NCI-H128 (cell line): ENCODE measurements around the gene RNF148.
"Not testable (repeated sequence)": the region's sequence is repeated elsewhere in the genome, so short reads cannot be mapped to it uniquely, and the experiment has no call there.

ENCODE experiments used
- DNase-seq: peaks from one replicate; lab custom pipeline; 2025; ENCODE audit not compliant: unreplicated experiment; lab: John Stamatoyannopoulos, UW

The RNF148 gene

GRCh38 chr7:122691569-122692235, 11.0 kb downstream of the RNF148 start:
- DNase-seq = no peak

GRCh38 chr7:122689346-122690109, 13.2 kb downstream of the RNF148 start:
- DNase-seq = no peak

GRCh38 chr7:122688400-122688998, 14.2 kb downstream of the RNF148 start:
- DNase-seq = no peak

GRCh38 chr7:122686360-122686878, 16.3 kb downstream of the RNF148 start:
- DNase-seq = no peak

GRCh38 chr7:122684504-122684903, 18.2 kb downstream of the RNF148 start:
- DNase-seq = no peak

- no peak for DNase-seq
Observed at GRCh38 chr7:122682815-122683550, 19.7 kb downstream of the RNF148 start.

GRCh38 chr7:122681186-122681585, 21.5 kb downstream of the RNF148 start:
- not testable (repeated sequence) for DNase-seq

GRCh38 chr7:122679813-122680212, 22.9 kb downstream of the RNF148 start:
- DNase-seq = no peak

GRCh38 chr7:122679269-122679709, 23.4 kb downstream of the RNF148 start:
- not testable (repeated sequence) for DNase-seq

- no peak for DNase-seq
Observed at GRCh38 chr7:122677149-122677548, 25.6 kb downstream of the RNF148 start.

GRCh38 chr7:122676466-122676865, 26.3 kb downstream of the RNF148 start:
- DNase-seq = no peak

- no peak for DNase-seq
Observed at GRCh38 chr7:122675621-122676020, 27.1 kb downstream of the RNF148 start.

- no peak for DNase-seq
Observed at GRCh38 chr7:122675011-122675410, 27.7 kb downstream of the RNF148 start.

GRCh38 chr7:122674502-122674901, 28.2 kb downstream of the RNF148 start:
- DNase-seq = no peak

GRCh38 chr7:122673951-122674350, 28.8 kb downstream of the RNF148 start:
- no peak for DNase-seq

- DNase-seq = no peak
Observed at GRCh38 chr7:122672536-122672935, 30.2 kb downstream of the RNF148 start.

GRCh38 chr7:122663733-122664132, 39.0 kb downstream of the RNF148 start:
- no peak for DNase-seq

GRCh38 chr7:122658856-122659255, 43.9 kb downstream of the RNF148 start:
- DNase-seq = no peak

- DNase-seq = no peak
Observed at GRCh38 chr7:122653685-122654084, 49.0 kb downstream of the RNF148 start.

- no peak for DNase-seq
Observed at GRCh38 chr7:122652876-122653275, 49.8 kb downstream of the RNF148 start.
